NT2/D1 (cell line): ENCODE results near the gene ACADSB.

Experiments
- YY1 ChIP-seq: IDR thresholded peaks from 2 replicates; pipeline ENCODE4 v1.6.1; 2011; ENCODE audit not compliant: insufficient read length, insufficient read depth
- ZNF274 ChIP-seq: IDR thresholded peaks from 2 replicates; pipeline ENCODE4 v1.6.1; 2011; ENCODE audit warnings: mild to moderate bottlenecking, low read depth, low read length

- TF ChIP-seq YY1, result no peak
- TF ChIP-seq ZNF274, result no peak
Measured at GRCh38 chr10:123086281-123086680, 77.5 kb downstream of the ACADSB start.
